GM19467 (cell line): Measurements from ENCODE around the gene ARSB.
"Not testable (repeated sequence)": the region's sequence is repeated elsewhere in the genome, so short reads cannot be mapped to it uniquely, and the experiment has no call there.

Experiments
- ATAC-seq: cut with Tn5 transposase; IDR thresholded peaks from one replicate; pipeline ENCODE4 v1.9.1; 2021; ENCODE audit warnings: mild to moderate bottlenecking, moderate library complexity; ENCODE audit not compliant: unreplicated experiment

Gene ARSB

DNA sequence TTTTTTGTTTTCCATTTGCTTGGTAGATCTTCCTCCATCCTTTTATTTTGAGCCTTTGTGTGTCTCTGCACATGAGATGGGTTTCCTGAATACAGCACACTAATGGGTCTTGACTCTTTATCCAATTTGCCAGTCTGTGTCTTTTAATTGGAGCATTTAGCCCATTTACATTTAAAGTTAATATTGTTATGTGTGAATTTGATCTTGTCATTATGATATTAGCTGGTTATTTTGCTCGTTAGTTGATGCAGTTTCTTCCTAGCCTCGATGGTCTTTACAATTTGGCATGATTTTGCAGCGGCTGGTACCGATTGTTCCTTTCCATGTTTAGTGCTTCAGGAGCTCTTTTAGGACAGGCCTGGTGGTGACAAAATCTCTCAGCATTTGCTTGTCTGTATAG, 133.2 kb downstream of the ARSB start:
- not testable (repeated sequence) for ATAC-seq

GRCh38 chr5:78845470-78845869, 139.6 kb downstream of the ARSB start:
- no peak for ATAC-seq

- no peak for ATAC-seq
Measured at GRCh38 chr5:78843436-78843835, 141.7 kb downstream of the ARSB start.

GRCh38 chr5:78841767-78842166, 143.3 kb downstream of the ARSB start:
- no peak for ATAC-seq

DNA sequence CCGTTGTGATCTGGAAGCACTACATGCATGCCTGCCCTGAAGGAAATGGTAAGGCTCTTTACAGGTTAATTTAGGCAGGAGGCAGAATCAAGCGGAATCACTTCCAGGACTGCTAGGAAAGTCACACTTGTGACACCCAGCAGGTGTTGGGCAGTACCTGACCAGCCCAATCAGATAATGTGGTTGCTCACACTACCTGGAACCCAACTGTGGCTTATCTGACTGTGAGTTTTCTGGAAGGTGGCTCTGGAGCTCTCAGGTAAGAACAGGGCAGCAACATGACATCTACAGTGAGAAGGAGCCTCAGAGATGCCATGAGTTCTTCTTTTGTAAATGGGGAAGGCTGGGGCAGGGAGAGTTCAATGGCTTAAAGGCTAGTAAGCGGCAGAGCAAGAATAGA, 146.4 kb downstream of the ARSB start:
- no peak for ATAC-seq

DNA sequence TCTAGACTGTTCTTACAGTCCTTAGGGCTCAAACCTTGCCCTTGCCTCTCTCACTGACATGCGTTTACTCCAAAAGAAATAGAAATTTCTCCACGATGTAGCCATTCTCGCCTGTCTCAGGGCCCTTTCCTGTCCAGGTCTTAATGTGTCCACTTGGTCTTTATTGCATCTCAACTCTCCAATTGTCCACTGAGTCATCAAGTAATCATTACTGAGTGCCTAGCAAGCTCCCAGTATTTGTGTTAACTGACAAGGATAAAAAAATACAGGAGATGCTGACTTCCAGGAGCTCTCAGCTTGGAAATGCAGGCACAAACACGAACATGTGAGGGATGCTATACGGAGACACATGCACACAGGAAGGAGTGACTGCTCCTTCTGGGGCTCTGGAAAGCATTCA, 147.3 kb downstream of the ARSB start:
- no peak for ATAC-seq

GRCh38 chr5:78835176-78835575, 149.9 kb downstream of the ARSB start:
- ATAC-seq = no peak

- ATAC-seq = no peak
Measured at GRCh38 chr5:78833284-78833683, 151.8 kb downstream of the ARSB start.

GRCh38 chr5:78830528-78831046, 154.5 kb downstream of the ARSB start:
- ATAC-seq = no peak

- no peak for ATAC-seq
Measured at GRCh38 chr5:78829811-78830527, 155.1 kb downstream of the ARSB start.

DNA sequence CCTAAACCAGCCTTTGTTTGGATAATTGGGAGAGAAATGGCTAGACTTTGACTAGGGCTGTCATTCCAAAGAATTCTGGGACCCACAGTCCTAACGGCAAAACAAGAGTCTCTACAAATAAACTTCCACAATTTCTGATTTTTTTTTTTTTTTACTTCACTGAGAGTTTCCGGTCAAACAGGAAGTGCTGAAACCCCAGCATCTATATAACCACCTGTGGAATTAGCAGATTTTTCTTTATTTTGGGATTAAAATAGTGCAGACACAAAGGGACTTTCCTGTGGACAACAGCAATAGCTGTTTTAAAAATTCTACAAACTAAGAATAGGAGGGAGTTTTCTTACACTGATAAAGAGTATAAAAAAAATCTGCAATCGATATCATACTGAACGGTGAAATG, 157.4 kb downstream of the ARSB start:
- no peak for ATAC-seq

DNA sequence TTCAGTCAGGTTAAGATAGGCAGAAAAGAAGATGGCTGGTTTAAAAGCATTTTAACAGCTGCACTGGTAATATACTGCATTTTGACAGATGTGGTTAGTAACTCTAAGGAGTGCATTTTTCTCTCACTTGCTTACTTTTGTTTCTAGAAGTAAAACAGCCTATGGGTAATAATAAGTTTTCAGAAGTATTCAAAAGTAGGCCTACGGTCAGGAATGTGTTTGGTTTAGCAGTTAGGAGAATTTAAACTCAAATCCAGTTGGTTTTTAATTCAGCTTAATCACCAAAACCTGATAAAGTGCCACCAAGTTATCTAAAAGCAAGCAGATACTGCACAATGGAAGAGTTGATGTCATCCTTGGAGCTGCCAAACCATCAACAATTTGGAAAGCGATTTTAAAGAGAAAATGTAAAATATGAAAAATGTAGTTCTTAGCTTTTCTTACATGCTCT, 160.3 kb downstream of the ARSB start:
- no peak for ATAC-seq

- ATAC-seq = no peak
Measured at GRCh38 chr5:78823196-78823595, 161.9 kb downstream of the ARSB start.

GRCh38 chr5:78821536-78822021, 163.5 kb downstream of the ARSB start:
- ATAC-seq = no peak

DNA sequence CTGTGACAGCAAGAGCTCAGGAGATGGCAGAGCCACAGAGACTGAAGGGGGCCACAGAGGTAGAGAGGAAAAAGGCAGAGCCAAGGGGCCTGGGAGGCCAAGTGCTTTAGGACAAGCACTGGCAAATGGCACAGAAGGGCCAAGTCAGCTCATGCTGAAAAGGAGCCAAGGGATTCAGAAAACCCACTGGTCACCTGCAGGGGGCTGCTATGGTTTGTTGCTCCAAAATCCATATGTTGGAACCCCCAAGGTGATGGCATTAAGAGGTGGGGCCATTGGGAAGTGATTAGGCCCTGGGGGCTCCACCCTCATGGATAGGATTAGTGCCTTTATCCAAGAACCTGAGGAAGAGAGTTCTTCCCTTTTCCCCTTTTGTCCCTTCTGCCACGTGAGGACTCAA, 165.4 kb downstream of the ARSB start:
- no peak for ATAC-seq

DNA sequence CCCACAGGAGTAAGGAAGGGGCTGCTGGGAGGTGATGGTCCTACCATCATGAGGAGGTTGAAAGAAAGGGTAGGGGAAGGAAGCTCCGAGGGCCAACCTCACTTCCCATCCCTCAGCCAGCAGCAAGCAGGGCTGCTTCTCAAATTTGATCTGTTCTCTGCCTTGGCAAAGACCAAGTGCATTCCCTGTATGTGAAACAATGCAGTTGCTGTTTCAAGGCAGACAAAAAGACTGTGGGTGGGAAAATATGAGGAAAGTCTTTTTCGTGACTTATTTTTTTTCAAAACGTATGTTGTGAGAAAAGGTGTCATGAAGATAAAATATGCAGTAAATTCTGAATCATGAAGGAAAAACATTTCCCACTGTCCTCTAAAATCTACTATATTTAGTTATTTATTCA, 165.9 kb downstream of the ARSB start:
- ATAC-seq = no peak

DNA sequence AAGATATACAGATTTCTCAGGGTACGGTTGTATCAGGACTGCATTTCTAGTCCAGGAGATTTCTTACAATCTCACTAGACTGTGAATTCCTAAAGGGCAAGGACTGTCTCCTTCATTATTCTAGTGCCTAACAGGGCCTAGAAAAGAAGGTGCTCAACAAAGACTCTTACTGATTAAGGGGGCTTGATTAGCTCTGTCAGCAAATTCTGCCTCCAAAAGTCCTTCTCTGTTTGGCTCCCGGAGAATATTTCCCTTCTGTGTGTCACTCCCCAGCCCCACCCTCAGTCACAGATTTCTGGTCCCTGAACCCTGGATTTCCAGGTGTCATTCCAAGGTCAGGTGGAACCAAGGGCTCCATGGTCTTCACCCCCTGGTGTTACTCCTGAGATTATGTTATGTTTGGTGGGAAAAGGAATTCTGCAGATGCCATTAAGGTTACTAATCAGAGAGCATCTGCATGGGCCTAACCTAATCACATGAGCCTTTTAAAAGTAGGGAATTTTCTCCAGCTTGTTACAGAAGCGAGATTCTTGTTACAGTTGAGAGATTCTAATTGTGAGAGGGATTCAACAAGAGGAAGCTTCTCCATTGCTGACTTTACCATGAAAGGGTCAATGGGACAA, 168.9 kb downstream of the ARSB start:
- ATAC-seq = no peak

GRCh38 chr5:78813906-78814530, 171.1 kb downstream of the ARSB start:
- no peak for ATAC-seq

DNA sequence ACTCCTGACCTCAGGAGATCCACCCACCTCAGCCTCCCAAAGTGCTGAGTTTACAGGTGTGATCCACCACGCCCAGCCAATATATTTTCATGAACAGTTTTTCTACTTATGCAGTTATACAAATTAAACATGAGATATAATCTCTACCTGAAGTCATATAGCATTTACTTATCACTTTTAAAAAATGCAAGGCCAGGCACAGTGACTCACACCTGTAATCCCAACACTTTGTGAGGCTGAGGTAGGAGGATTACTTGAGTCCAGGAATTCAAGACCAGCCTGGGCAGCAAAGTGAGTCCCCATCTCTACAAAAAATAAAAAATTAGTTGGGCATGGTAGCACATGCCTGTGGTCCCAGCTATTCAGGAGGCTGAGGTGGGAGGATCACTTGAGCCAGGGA, 171.8 kb downstream of the ARSB start:
- no peak for ATAC-seq

DNA sequence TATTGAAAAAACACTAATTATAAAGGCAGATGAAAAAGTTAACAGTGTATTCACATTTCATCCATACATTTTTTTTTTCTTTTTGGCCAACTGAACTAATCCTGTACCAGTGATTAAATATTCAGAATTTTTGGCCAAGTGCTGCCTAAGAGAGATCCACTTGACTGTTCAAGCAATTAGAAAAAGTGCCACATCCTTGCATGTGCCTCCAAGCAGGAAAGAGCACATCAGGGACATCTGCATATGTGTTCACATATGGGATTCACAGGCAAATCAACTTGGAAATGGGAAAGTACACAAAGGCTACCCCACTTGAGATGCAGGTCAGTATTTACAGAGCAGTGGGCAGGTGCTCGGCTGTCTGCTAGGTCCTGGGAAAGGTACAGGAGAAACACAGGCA, 173.2 kb downstream of the ARSB start:
- ATAC-seq = no peak

GRCh38 chr5:78811121-78811817, 173.8 kb downstream of the ARSB start:
- no peak for ATAC-seq
